ENCODE results near the gene NFIB. TPM values are rescaled to one million over a fixed set of nuclear protein-coding genes. Genes with fewer than 3 reads are reported as not detected.

NFIB gene
- polyA plus RNA-seq, 1 experiment, result 0.47 TPM

- TF ChIP-seq CTCF (IDR thresholded peaks at IDR 0.05; ENCODE audit: insufficient read depth, low read depth, low read length), result no peak
- no peaks in the 10 kb centered on the region for H3K36me3 ChIP-seq (ENCODE audit: control insufficient read depth, insufficient read depth, low read length)
- ChIA-PET CTCF (no interaction called here), POLR2A (no interaction called here)
- DNase-seq (ENCODE audit: low read depth), result no peak
- H3K27me3 ChIP-seq (ENCODE audit: control insufficient read depth, insufficient read depth, low read length), result no peaks in the 10 kb centered on the region
- H3K4me3 ChIP-seq (ENCODE audit: low read depth, low read length), result no peak overlapping the region
These were observed 157.9 kb downstream of the NFIB start for GRCh38 chr9:14156046-14156445.

- DNase-seq (ENCODE audit: low read depth), result no peak
- ChIA-PET POLR2A (no interaction called here), CTCF (no interaction called here)
- Histone ChIP-seq H3K4me3 (ENCODE audit: low read depth, low read length) (no peak overlapping the region), H3K36me3 (ENCODE audit: control insufficient read depth, insufficient read depth, low read length) (no peaks in the 10 kb centered on the region), H3K27me3 (ENCODE audit: control insufficient read depth, insufficient read depth, low read length) (no peaks in the 10 kb centered on the region)
- TF ChIP-seq CTCF (IDR thresholded peaks at IDR 0.05; ENCODE audit: insufficient read depth, low read depth, low read length), result no peak
These were observed 158.7 kb downstream of the NFIB start for GRCh38 chr9:14155237-14155636.

GRCh38 chr9:14153310-14153720, 160.6 kb downstream of the NFIB start:
- CTCF ChIA-PET, result no interaction called here

GRCh38 chr9:14151451-14151850, 162.5 kb downstream of the NFIB start:
- H3K27me3 ChIP-seq (ENCODE audit: control insufficient read depth, insufficient read depth, low read length), result no peaks in the 10 kb centered on the region
- H3K36me3 ChIP-seq (ENCODE audit: control insufficient read depth, insufficient read depth, low read length), result no peaks in the 10 kb centered on the region
- no peak overlapping the region for H3K4me3 ChIP-seq (ENCODE audit: low read depth, low read length)
- DNase-seq (ENCODE audit: low read depth), result no peak
- CTCF ChIA-PET, result no interaction called here
- TF ChIP-seq CTCF (IDR thresholded peaks at IDR 0.05; ENCODE audit: insufficient read depth, low read depth, low read length), result no peak
- POLR2A ChIA-PET, result no interaction called here

More at GRCh38 chr9:14153310-14153720, 160.6 kb downstream of the NFIB start:
- Histone ChIP-seq H3K4me3 (ENCODE audit: low read depth, low read length) (no peak overlapping the region), H3K36me3 (ENCODE audit: control insufficient read depth, insufficient read depth, low read length) (no peaks in the 10 kb centered on the region), H3K27me3 (ENCODE audit: control insufficient read depth, insufficient read depth, low read length) (no peaks in the 10 kb centered on the region)
- no peak for TF ChIP-seq CTCF (IDR thresholded peaks at IDR 0.05; ENCODE audit: insufficient read depth, low read depth, low read length)
- DNase-seq (ENCODE audit: low read depth), result no peak
- POLR2A ChIA-PET, result no interaction called here

GRCh38 chr9:14148501-14149103, 165.3 kb downstream of the NFIB start:
- Histone ChIP-seq H3K4me3 (ENCODE audit: low read depth, low read length) (no peak overlapping the region), H3K36me3 (ENCODE audit: control insufficient read depth, insufficient read depth, low read length) (no peaks in the 10 kb centered on the region), H3K27me3 (ENCODE audit: control insufficient read depth, insufficient read depth, low read length) (no peaks in the 10 kb centered on the region)
- no peak for DNase-seq (ENCODE audit: low read depth)
- ChIA-PET POLR2A (no interaction called here), CTCF (no interaction called here)
- TF ChIP-seq CTCF (IDR thresholded peaks at IDR 0.05; ENCODE audit: insufficient read depth, low read depth, low read length), result no peak

Data from BJ (cell line).